Esophagus squamous epithelium (tissue), 4 donors: Measurements from ENCODE around the gene FAM241B.

ENCODE experiments used
- POLR2A ChIP-seq, 4 donors: fragments of 450-650 bp; IDR thresholded peaks; one replicate each; pipeline ENCODE4 v1.6.1; 2017; ENCODE audit warnings: antibody characterized with exemption in 4 of 4, mild to moderate bottlenecking in 4 of 4, moderate library complexity in 3 of 4
- TF ChIP-seq, protein P1 (sequence below), 6 experiments: fragments of 450-650 bp in 4 of 6; fragments of 200-600 bp in 2 of 6; sonication (generic) in 2 of 6; IDR thresholded peaks; one replicate each; pipeline ENCODE4 v1.5.1; 2016 to 2019; ENCODE audit warnings: antibody characterized with exemption in 6 of 6, mild to moderate bottlenecking in 4 of 6, moderate library complexity in 4 of 6

DNA sequence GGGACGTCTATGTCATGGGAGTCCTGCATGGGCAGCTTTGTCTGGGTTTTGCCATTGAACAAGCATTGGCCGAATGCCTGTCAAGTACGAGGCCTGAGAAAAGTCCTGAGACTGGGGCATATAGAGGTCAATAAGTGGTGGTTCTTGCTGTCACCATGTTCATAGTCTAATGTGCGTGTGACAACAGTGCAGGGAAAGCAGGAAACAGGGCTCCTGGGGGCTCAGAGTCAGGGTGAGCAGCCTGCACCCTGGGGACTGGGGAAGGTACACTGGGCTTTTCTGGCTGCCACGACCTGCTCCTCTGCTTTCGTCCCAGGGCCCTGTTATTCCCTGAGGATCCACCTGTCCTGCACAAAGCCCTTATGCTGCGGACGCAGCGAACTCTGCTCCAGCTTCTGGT, 21.3 kb downstream of the FAM241B start:
- TF ChIP-seq, protein P1, sequence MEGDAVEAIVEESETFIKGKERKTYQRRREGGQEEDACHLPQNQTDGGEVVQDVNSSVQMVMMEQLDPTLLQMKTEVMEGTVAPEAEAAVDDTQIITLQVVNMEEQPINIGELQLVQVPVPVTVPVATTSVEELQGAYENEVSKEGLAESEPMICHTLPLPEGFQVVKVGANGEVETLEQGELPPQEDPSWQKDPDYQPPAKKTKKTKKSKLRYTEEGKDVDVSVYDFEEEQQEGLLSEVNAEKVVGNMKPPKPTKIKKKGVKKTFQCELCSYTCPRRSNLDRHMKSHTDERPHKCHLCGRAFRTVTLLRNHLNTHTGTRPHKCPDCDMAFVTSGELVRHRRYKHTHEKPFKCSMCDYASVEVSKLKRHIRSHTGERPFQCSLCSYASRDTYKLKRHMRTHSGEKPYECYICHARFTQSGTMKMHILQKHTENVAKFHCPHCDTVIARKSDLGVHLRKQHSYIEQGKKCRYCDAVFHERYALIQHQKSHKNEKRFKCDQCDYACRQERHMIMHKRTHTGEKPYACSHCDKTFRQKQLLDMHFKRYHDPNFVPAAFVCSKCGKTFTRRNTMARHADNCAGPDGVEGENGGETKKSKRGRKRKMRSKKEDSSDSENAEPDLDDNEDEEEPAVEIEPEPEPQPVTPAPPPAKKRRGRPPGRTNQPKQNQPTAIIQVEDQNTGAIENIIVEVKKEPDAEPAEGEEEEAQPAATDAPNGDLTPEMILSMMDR (IDR thresholded peaks at IDR 0.05), result no peak
- no peak for TF ChIP-seq POLR2A (IDR thresholded peaks at IDR 0.05)
